DND-41 (cell line): ENCODE measurements around the gene SCN8A.

Experiments used
- ATAC-seq: fragments of 200-7000 bp; cut with Tn5 transposase; 3 replicates; pipeline ENCODE4 v1.9.1; 2021; ENCODE audit warnings: low read depth; ENCODE audit not compliant: insufficient read depth
- DNase-seq: peaks from one replicate; pipeline ENCODE4 v3.0.0-alpha.2; 2020
- H2AFZ ChIP-seq: 2 replicates; pipeline ENCODE4 v1.6.0; 2012; ENCODE audit warnings: low read depth, low read length
- H3K27ac ChIP-seq: 2 replicates; pipeline ENCODE4 v1.5.1; 2012; ENCODE audit warnings: low read length, inconsistent platforms
- H3K27me3 ChIP-seq: fragments of 200-600 bp; sonication (generic); 2 replicates; pipeline ENCODE4 v1.6.0; 2012; ENCODE audit warnings: low read length, mild to moderate bottlenecking, inconsistent platforms; ENCODE audit not compliant: insufficient read depth, poor library complexity
- H3K36me3 ChIP-seq: 2 replicates; pipeline ENCODE4 v1.5.1; 2012; ENCODE audit warnings: low read length, inconsistent platforms; ENCODE audit not compliant: insufficient read depth
- H3K4me1 ChIP-seq: 2 replicates; pipeline ENCODE4 v1.5.1; 2012; ENCODE audit warnings: mild to moderate bottlenecking, low read length; ENCODE audit not compliant: insufficient read depth
- H3K4me2 ChIP-seq: 2 replicates; pipeline ENCODE4 v1.6.0; 2012; ENCODE audit warnings: mild to moderate bottlenecking, moderate library complexity, low read length, inconsistent platforms; ENCODE audit not compliant: insufficient read depth
- H3K4me3 ChIP-seq, 2 experiments: fragments of 200-600 bp in 1 of 2; shearing (Covaris generic) in 1 of 2; 2 replicates each; pipeline ENCODE4 v1.5.1; 2012 to 2016; ENCODE audit warnings: inconsistent platforms in 2 of 2, low read length in 2 of 2, mild to moderate bottlenecking in 2 of 2, low read depth in 1 of 2, moderate library complexity in 1 of 2
- H3K79me2 ChIP-seq: 2 replicates; pipeline ENCODE4 v1.6.0; 2012; ENCODE audit warnings: low read length, inconsistent platforms; ENCODE audit not compliant: insufficient read depth
- H3K9ac ChIP-seq: 2 replicates; pipeline ENCODE4 v1.6.0; 2012; ENCODE audit warnings: low read depth, mild to moderate bottlenecking, inconsistent platforms, low read length, moderate library complexity
- H3K9me3 ChIP-seq: 2 replicates; pipeline ENCODE4 v1.5.1; 2012; ENCODE audit warnings: low read length, moderate library complexity, mild to moderate bottlenecking, inconsistent platforms; ENCODE audit not compliant: insufficient read depth, severe bottlenecking
- H4K20me1 ChIP-seq: 2 replicates; pipeline ENCODE4 v1.6.0; 2012; ENCODE audit warnings: low read length; ENCODE audit not compliant: insufficient read depth
- EZH2 ChIP-seq: IDR thresholded peaks from 3 replicates; pipeline ENCODE4 v1.6.1; 2012; ENCODE audit warnings: borderline replicate concordance, low read depth, mild to moderate bottlenecking, moderate library complexity, low read length, inconsistent platforms; ENCODE audit not compliant: severe bottlenecking
- TF ChIP-seq, protein P1 (sequence below): IDR thresholded peaks from 2 replicates; pipeline ENCODE4 v1.5.1; 2012; ENCODE audit warnings: borderline replicate concordance, low read length, moderate library complexity, mild to moderate bottlenecking; ENCODE audit not compliant: poor library complexity, severe bottlenecking; ENCODE audit errors: extremely low read depth

The SCN8A gene

DNA sequence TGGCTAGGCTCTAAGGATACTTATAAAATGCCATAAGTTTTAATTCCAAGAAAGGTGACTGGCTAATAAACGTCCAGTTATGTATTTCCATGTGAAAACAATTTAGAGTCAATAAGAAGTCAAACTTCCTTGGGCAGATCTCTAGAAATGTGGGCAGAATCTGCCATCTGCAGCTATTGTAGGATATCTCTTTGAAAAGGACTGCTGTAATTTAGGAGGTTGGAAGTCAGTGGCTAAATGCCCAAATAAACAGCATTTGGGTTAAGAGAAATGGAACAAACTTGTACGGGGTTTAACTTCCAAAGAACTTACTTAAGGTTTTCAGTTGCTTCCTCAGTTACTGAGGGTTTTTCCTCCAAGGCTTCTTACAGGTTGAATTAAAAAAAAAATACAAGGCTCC is 135.9 kb downstream of the SCN8A start:
- H3K9ac ChIP-seq: no peak overlapping the region

DNA sequence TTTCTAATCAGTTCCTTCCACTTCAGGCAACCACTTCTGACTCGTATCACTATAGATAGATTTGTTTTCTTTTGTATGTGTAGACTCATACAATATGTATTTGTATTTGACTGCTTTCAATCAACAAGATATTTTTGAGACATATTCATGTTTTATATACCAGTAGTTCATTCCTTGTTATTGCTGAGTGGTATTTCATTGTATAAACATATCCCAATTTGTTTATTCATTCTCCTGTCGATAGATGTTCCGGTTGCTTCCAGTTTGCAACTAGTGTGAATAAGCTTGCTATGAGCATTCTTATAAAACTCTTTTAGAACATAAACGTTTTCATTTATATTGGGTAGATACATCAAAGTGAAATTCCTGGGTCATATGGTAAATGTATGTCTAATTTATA is 138.3 kb downstream of the SCN8A start:
- Histone ChIP-seq H4K20me1 (no peaks in the 10 kb centered on the region), H2AFZ (no peak overlapping the region), H3K4me3 (no peak overlapping the region), H3K27me3 (no peaks in the 10 kb centered on the region), H3K4me1 (no peaks in the 10 kb centered on the region), H3K9me3 (peaks cover 6% of the 10 kb centered on the region), H3K36me3 (peaks cover 5% of the 10 kb centered on the region; the same call in 1 of the 2 replicates), H3K79me2 (no peaks in the 10 kb centered on the region), H3K27ac (no peak overlapping the region), H3K4me2 (no peak overlapping the region), H3K9ac (no peak overlapping the region)
- DNase-seq (no peak), ATAC-seq (no peak)
- TF ChIP-seq, protein P1, sequence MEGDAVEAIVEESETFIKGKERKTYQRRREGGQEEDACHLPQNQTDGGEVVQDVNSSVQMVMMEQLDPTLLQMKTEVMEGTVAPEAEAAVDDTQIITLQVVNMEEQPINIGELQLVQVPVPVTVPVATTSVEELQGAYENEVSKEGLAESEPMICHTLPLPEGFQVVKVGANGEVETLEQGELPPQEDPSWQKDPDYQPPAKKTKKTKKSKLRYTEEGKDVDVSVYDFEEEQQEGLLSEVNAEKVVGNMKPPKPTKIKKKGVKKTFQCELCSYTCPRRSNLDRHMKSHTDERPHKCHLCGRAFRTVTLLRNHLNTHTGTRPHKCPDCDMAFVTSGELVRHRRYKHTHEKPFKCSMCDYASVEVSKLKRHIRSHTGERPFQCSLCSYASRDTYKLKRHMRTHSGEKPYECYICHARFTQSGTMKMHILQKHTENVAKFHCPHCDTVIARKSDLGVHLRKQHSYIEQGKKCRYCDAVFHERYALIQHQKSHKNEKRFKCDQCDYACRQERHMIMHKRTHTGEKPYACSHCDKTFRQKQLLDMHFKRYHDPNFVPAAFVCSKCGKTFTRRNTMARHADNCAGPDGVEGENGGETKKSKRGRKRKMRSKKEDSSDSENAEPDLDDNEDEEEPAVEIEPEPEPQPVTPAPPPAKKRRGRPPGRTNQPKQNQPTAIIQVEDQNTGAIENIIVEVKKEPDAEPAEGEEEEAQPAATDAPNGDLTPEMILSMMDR: no peak
- no peak for TF ChIP-seq EZH2

More for the DNA sequence above, 135.9 kb downstream of the SCN8A start:
- Histone ChIP-seq H3K4me1 (no peaks in the 10 kb centered on the region), H3K27me3 (no peaks in the 10 kb centered on the region), H2AFZ (no peak overlapping the region), H3K27ac (no peak overlapping the region), H3K79me2 (no peaks in the 10 kb centered on the region), H3K4me3 (no peak overlapping the region), H3K4me2 (no peak overlapping the region), H3K9me3 (no peaks in the 10 kb centered on the region), H3K36me3 (peaks cover 9% of the 10 kb centered on the region), H4K20me1 (no peaks in the 10 kb centered on the region)
- TF ChIP-seq, protein P1: no peak
- no peak for TF ChIP-seq EZH2
- DNase-seq (no peak), ATAC-seq (no peak)

DNA sequence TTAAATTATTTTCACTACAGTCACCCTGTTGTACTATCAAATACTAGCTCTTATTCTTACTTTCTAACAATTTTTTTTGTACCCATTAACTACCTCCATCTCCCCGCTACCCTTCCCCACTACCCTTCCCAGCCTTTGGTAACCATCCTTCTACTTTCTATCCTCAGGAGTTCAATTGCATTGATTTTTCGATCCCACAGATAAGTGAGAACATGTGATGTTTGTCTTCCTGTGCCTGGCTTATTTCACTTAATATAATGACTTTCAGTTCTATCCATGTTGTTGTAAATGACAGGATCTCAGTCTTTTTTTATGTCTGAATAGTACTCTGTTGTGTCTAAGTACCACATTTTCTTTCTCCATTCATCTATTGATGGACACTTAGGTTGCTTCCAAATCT is 139.7 kb downstream of the SCN8A start:
- H3K79me2 ChIP-seq: no peaks in the 10 kb centered on the region
- TF ChIP-seq EZH2: no peak
- TF ChIP-seq, protein P1: no peak
- peaks cover 6% of the 10 kb centered on the region for H3K9me3 ChIP-seq
- H3K27me3 ChIP-seq: no peaks in the 10 kb centered on the region
- no peak overlapping the region for H2AFZ ChIP-seq
- H3K4me1 ChIP-seq: no peaks in the 10 kb centered on the region
- H4K20me1 ChIP-seq: no peaks in the 10 kb centered on the region
- DNase-seq (no peak), ATAC-seq (no peak)
- no peak overlapping the region for H3K4me2 ChIP-seq
- no peak overlapping the region for H3K9ac ChIP-seq
- H3K4me3 ChIP-seq: no peak overlapping the region
- H3K27ac ChIP-seq: no peak overlapping the region
- peaks cover 5% of the 10 kb centered on the region; the same call in 1 of the 2 replicates for H3K36me3 ChIP-seq

DNA sequence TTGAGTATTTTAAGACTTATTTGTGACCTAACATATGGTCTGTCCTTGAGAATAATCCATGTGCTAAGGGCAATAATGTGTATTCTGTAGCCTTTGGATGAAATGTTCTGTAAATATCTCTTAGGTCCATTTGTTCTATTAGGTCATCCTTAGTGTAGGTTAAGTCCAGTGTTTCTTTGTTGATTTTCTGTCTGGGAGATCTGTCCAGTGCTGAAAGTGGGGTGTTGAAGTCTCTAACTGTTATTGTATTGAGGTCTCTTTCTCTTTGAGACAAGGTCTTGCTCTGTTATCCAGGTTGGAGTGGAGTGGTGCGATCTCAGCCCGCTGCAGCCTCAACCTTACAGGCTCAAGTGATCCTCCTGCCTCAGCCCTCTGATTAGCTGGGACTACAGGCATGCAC is 149.5 kb downstream of the SCN8A start:
- ATAC-seq: no peak
- Histone ChIP-seq H3K27me3 (no peaks in the 10 kb centered on the region), H3K36me3 (peaks cover 5% of the 10 kb centered on the region; the same call in 1 of the 2 replicates), H4K20me1 (no peaks in the 10 kb centered on the region), H3K4me2 (no peak overlapping the region), H3K9ac (no peak overlapping the region), H3K79me2 (no peaks in the 10 kb centered on the region), H2AFZ (no peak overlapping the region), H3K4me1 (no peaks in the 10 kb centered on the region), H3K9me3 (peaks cover 7% of the 10 kb centered on the region), H3K27ac (no peak overlapping the region), H3K4me3 (no peak overlapping the region)
- TF ChIP-seq, protein P1: no peak
- TF ChIP-seq EZH2: no peak
- no peak for DNase-seq
